HG02623 (cell line): ENCODE data around the gene LMNTD2.

Experiments
- ATAC-seq: cut with Tn5 transposase; IDR thresholded peaks from one replicate; pipeline ENCODE4 v1.9.1; 2021; ENCODE audit warnings: moderate library complexity; ENCODE audit not compliant: unreplicated experiment

LMNTD2 gene

GRCh38 chr11:554428-555226 is 5.9 kb downstream of the LMNTD2 start:
- ATAC-seq: no peak

GRCh38 chr11:553988-554340 is 6.6 kb downstream of the LMNTD2 start:
- no peak for ATAC-seq

GRCh38 chr11:553083-553987 is 7.2 kb downstream of the LMNTD2 start:
- no peak for ATAC-seq

GRCh38 chr11:551596-551995 is 8.9 kb downstream of the LMNTD2 start:
- no peak for ATAC-seq

- no peak for ATAC-seq
Observed at GRCh38 chr11:551131-551530, 9.4 kb downstream of the LMNTD2 start.

- ATAC-seq: no peak
Observed at GRCh38 chr11:550746-551085, 9.8 kb downstream of the LMNTD2 start.

GRCh38 chr11:550021-550745 is 10.4 kb downstream of the LMNTD2 start:
- no peak for ATAC-seq

GRCh38 chr11:548700-549603 is 11.6 kb downstream of the LMNTD2 start:
- ATAC-seq: no peak

GRCh38 chr11:545171-545570 is 15.4 kb downstream of the LMNTD2 start:
- no peak for ATAC-seq

- ATAC-seq: no peak
Observed at GRCh38 chr11:544817-545166, 15.7 kb downstream of the LMNTD2 start.

- ATAC-seq: no peak
Observed at GRCh38 chr11:541433-541885, 19.1 kb downstream of the LMNTD2 start.

GRCh38 chr11:540583-541432 is 19.7 kb downstream of the LMNTD2 start:
- no peak for ATAC-seq

GRCh38 chr11:539971-540481 is 20.5 kb downstream of the LMNTD2 start:
- no peak for ATAC-seq

GRCh38 chr11:538431-539051 is 22.0 kb downstream of the LMNTD2 start:
- no peak for ATAC-seq

- ATAC-seq: no peak
Observed at GRCh38 chr11:537622-538430, 22.7 kb downstream of the LMNTD2 start.

- ATAC-seq: peak; percentile 41
Observed at GRCh38 chr11:536841-537621, 23.5 kb downstream of the LMNTD2 start, which contains the start of gene LRRC56. TSS of gene LRRC56 (plus strand) at chr11:537527. CDS start at chr11:540685, 3,158 bp downstream.
